NCI-H2107 treated with DMSO at 0.1 percent for 48 hours (cell line): ENCODE data around the gene MON2.
"Not testable (repeated sequence)": the region's sequence is repeated elsewhere in the genome, so short reads cannot be mapped to it uniquely, and the experiment has no call there.

Source experiments
- DNase-seq: peaks from one replicate; lab custom pipeline; 2025; ENCODE audit not compliant: unreplicated experiment; lab: John Stamatoyannopoulos, UW

The MON2 gene

GRCh38 chr12:62542814-62543213 lies 76.2 kb downstream of the MON2 start:
- DNase-seq: no peak

GRCh38 chr12:62543324-62543723 lies 76.7 kb downstream of the MON2 start:
- DNase-seq: no peak

- DNase-seq: no peak
Measured at GRCh38 chr12:62543741-62544140, 77.1 kb downstream of the MON2 start.

GRCh38 chr12:62552906-62553556 lies 86.4 kb downstream of the MON2 start:
- no peak for DNase-seq

- not testable (repeated sequence) for DNase-seq
Measured at GRCh38 chr12:62559366-62559765, 92.7 kb downstream of the MON2 start.

GRCh38 chr12:62562846-62563245 lies 96.2 kb downstream of the MON2 start:
- no peak for DNase-seq

- no peak for DNase-seq
Measured at GRCh38 chr12:62575036-62575435, 108.4 kb downstream of the MON2 start.

GRCh38 chr12:62576503-62576902 lies 109.9 kb downstream of the MON2 start:
- DNase-seq: no peak

- no peak for DNase-seq
Measured at GRCh38 chr12:62578726-62579125, 112.1 kb downstream of the MON2 start.

- DNase-seq: peak; percentile 55
Measured at GRCh38 chr12:62581288-62582064, 114.8 kb downstream of the MON2 start.

GRCh38 chr12:62582065-62582366 lies 115.4 kb downstream of the MON2 start:
- no peak for DNase-seq

- no peak for DNase-seq
Measured at GRCh38 chr12:62584619-62585018, 118.0 kb downstream of the MON2 start.

- DNase-seq: no peak
Measured at GRCh38 chr12:62586850-62587249, 120.2 kb downstream of the MON2 start.

- DNase-seq: no peak
Measured at GRCh38 chr12:62588916-62589315, 122.3 kb downstream of the MON2 start.

GRCh38 chr12:62597253-62597652 lies 130.6 kb downstream of the MON2 start:
- no peak for DNase-seq

- DNase-seq: no peak
Measured at GRCh38 chr12:62598846-62599245, 132.2 kb downstream of the MON2 start.

GRCh38 chr12:62599854-62600437 lies 133.3 kb downstream of the MON2 start:
- no peak for DNase-seq

GRCh38 chr12:62601765-62602164 lies 135.1 kb downstream of the MON2 start:
- no peak for DNase-seq

GRCh38 chr12:62602255-62603060 lies 135.8 kb downstream of the MON2 start:
- DNase-seq: peak; percentile 86

GRCh38 chr12:62603061-62603810 lies 136.6 kb downstream of the MON2 start:
- DNase-seq: peak; percentile 71

GRCh38 chr12:62603811-62604098 lies 137.1 kb downstream of the MON2 start:
- no peak for DNase-seq
